ENCODE data around the gene SHOC2.

The SHOC2 gene

DNA sequence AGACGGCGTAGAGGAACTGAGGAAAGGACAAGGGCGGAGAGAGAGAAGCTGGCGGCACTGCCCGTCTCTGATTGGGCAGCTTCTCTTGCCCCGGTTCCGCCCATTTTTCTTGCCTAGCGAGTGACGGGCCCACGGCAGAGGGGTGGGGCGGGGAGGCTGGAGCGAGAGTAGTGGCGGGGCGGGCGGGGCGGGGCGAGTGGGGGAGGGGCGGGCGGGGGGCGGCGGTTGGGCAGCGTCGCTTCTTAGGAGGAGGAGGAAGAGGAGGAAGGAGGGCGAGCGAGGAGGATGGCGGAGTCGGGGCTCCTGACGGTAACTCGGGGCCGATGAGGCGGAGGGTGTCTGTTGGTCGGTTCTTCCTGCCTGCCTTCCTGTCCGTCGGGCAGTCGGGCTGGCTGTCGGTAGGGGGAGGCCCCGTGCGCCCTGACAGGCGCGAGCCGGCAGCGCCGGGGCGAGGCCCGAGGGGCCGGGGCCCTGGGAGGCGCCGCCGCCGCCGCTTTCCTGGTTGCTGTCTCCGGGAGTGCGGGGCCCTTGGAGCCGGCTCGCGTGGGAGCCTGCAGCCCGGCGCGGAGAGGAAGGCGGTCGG is at the start of gene SHOC2:
Gene SHOC2 (plus strand): TSS at position 256 of the 583 bp plus-strand sequence. CDS start 44,755 bp downstream, outside the sequence.
- DNase-seq, result peak in 1 of 2 experiments; percentile 98

DNA sequence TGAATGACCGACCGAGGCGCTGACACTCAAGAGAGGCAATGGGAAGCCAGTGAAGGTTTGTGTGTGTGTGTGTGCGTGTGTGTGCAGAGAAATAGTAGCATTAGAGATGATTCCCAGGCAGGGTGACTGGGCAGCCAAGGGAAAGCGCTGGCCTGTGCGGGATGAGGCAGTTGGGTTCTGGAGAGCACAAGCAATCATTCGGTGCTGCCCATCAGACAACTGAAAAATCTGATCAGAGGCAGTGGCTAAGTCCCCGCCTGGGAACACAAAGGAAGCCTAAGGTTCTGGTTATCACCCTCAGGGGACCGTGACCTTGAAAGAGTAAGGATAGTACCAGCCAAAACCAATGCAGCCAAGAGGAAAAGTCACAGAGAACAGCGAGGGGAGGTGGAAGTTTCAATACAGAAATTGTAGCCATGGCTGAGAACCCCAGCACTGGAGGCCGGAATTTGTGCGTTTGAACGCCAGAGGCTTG is 48.5 kb upstream of the SHOC2 start:
- peak in 1 of 2 experiments; percentile 7 for DNase-seq

- DNase-seq, result peak; percentile 95 to 96
Measured at GRCh38 chr10:110871298-110872084, 47.9 kb upstream of the SHOC2 start, which contains the start of gene PDCD4. TSS of gene PDCD4 (plus strand) at chr10:110871928. CDS start at chr10:110876028, 4,100 bp downstream.

GRCh38 chr10:110872145-110872983 is 47.0 kb upstream of the SHOC2 start:
- peak; percentile 72 to 76 for DNase-seq

DNA sequence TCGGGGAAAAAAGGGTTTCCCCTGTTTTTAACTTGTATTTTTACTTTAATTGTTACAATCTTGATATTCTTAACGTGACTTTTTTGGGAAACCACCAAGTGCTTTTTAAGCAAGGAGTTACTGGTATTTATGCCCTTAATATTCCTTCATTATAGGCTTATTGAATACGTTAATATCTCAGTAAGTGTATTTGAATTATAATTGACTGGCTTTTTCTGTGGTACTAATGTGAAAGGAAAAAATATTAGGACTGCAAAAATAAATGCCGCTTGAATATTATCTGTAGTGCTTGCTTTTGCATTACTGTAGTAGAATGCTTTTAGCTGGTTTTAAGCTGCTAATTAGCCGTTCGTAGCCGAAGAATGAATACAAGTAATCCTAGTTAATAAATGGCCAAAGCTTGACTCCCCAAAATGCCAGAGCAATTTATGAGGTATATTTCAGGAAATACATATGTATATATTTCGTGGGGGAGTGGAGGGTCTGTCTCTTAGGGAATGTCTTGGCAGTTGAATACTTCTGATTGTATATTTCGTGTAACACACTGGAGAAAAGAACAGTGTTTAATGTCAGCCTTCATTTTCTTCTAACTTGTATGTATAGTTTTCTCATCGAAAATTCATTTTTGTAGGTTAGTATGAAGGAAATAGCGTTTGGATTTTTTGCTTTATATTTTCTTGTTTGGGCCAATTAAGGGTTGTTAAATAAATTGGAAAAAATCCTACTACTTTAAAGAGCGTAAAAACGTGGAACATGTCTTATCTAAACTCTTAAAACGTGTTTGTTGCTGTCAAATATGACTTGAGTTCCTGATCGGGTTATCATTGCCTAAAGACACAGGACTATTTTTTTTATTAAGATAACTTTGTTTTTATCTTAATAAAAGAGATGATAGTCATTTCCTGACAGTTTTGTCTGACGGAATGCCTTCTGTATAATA is 46.1 kb upstream of the SHOC2 start:
- DNase-seq, result no peak

GRCh38 chr10:110873951-110874350 is 45.5 kb upstream of the SHOC2 start:
- no peak for DNase-seq

DNA sequence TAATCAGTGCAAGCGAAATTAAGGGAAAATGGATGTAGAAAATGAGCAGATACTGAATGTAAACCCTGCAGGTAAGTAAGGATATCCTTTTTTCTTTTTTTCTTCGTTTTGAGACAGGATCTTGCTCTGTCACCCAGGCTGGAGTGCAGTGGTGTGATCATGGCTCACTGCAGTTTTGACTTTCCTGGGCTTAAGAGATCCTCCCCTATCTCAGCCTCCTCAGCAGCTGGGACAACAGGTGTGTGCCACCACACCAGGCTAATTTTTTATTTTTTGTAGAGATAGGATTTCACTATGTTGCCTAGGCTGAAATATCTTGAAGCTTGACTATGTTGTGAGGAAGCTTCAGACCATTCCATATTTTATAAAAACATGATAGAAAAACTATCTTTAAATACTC is 43.4 kb upstream of the SHOC2 start:
- no peak for DNase-seq

- DNase-seq, result no peak
Measured at GRCh38 chr10:110876788-110877187, 42.6 kb upstream of the SHOC2 start.

- DNase-seq, result no peak
Measured at GRCh38 chr10:110880012-110880411, 39.4 kb upstream of the SHOC2 start.

- DNase-seq, result no peak
Measured at GRCh38 chr10:110881247-110881646, 38.2 kb upstream of the SHOC2 start.

- DNase-seq, result no peak
Measured at GRCh38 chr10:110881905-110882304, 37.5 kb upstream of the SHOC2 start.

DNA sequence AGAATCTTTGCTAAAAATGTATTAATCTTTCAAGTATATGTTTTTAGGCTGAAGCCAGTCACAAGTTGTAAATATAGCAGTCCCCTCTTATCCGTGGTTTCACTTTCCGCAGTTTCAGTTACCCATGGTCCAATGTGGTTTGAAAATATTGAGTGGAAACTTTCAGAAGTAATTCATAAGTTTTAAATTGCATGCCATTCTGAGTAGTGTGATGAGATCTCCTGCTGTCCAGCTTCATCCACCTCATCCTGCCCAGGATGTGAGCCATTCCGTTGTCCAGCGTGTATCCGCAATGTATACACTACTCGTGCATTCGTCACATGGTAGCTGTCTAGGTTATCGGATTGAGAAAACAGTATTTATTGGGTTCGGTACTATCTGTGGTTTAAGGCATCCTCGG is 35.5 kb upstream of the SHOC2 start:
- no peak for DNase-seq

DNA sequence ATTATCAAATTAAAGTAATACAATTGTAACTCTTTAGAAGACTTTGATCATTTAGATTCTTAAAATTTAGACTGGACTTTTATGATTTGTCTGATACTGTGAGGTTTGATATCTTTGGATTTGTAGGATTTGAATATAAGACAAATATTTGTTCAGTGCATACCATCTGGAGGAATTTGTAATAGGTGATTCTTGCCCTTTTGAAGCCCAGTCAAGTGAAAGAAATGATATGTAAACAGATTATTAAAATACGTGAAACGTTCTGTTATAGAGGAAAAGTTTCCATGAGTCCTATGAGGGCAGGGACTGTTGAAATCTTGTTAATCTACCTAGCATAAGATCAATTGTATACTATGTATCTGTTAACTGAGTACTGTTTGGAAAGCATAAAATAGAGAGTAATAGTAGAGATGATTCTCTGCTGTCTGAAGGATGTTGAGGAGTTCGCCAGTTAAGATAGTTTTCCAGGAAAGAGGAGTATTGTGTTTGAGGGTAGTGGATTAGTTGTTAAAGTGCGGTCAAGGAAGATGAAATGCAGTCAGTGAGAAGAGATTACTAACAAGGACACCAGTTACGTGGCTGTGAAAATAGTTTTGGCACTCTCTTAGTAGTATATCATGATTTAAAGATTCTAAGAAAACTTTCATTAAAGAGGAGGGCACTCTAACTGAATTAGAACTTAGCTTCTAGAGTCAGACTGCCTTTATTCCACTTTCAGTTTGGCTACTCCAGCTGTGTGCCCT is 33.3 kb upstream of the SHOC2 start:
- no peak for DNase-seq

GRCh38 chr10:110887560-110887959 is 31.8 kb upstream of the SHOC2 start:
- no peak for DNase-seq

DNA sequence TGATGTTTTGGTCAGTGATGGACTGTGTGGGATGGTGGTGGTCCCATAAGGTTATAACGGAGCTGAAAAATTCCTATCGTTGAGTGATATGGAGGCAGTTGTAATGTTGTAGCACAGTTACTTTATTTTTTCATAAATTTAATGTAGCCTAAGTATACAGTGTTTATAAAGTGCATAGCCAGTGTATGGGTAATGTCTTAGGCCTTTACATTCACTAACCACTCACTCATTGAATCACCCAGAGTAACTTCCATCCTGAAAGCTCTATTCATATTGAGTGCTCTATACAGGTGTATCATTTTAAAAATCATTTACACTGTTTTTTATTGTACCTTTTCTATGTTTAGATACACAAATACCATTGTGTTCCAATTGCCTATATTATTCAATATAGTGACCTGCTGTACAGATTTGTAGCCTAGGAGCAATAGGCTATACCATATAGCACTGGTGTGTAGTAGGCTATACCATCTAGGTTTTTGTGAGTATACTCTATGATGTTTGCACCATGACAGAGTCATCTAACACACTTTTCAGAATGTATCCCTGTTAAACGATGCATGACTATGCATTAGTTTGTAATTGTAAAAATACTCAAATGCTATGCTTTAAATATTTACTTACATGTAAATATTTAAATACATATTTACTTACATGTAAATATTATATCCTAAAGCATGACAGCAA is 26.7 kb upstream of the SHOC2 start:
- peak in 1 of 2 experiments; percentile 12 for DNase-seq

DNA sequence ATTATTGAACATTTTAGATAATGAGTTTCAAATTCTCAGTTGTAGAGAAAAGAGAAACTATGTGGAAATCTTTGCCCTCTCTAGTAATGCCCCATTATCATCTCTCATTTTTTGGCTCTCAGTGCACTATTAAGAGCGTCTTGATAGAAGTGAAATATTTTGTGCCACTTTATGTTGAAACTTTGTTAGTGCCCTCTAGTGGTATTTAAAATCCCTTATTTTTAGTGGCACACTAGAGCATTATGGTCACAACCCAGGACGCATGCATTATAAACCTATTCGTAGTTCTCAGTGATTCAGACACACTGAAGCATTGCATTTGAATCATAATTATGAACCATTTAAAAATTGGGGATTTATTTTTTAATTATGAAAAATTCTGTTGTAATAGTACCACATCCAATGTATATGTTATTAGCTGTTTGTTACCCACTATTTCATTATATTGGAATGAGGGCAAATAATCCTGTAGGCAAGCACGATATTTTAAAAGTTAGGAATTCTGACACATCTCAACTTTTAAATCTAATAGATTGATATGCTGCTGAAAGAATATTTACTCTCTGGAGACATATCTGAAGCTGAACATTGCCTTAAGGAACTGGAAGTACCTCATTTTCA is 25.7 kb upstream of the SHOC2 start:
- peak; percentile 28 to 65 for DNase-seq

DNA sequence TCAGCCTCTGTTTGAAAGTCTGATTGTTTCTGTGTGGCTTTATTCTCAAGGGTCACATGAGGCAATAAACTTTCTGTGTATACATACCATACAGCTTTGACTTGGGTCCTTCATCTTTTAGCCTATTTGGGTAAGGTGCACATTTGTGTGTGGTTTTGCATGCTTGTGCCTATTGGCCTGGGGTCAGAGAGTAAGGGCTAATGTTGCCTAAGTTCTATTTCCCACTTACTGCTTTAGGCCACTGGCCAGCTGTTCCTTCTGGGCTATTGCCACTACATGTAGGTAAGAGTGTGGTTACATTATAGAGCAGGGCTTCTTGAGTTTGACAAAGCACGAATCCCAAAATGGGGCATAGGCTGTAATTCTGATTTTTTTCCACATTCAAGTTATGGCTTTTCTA is 22.2 kb upstream of the SHOC2 start:
- no peak for DNase-seq

DNA sequence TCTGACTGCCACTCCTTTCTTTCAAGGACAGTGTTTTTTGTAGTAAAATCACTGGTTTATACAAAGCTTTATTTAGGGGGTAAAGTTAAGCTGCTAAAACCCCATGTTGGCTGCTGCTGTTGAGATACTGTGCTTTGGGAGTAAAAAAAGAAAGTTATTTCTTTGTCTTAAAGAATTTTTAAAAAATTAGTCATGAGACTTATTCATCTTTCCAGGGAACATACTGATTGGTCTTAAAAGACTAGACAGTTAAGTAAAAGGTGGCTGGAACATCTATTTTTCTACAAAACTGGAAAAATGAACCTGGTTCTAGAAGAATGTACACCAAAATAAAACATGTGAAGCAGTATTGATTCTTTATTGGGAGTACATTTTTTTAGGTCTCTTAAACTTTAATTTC is 21.0 kb upstream of the SHOC2 start:
- DNase-seq, result no peak

DNA sequence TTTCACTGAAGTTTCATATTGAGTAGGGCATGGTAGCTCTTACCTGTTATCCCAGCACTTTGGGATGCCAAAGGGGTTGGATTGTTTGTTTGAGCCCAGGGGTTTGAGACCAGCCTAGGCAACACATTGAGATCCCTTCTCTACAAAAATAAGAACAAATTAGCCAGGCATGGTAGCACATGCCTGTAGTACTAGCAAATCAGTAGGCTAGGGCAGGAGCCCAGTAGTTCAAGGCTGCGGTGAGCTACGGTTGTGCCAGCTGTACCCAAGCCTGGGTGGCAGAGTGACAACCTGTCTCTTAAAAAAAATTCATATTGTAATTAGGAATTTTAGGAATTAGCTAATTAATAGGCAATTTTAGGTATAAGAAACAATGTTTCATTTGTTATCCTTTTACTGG is 18.4 kb upstream of the SHOC2 start:
- no peak for DNase-seq
